ENCODE data around the gene TRAF3IP1. TPM values are rescaled to one million over a fixed set of nuclear protein-coding genes. Genes with fewer than 3 reads are reported as not detected.

Gene TRAF3IP1
- total and polyA plus RNA-seq, 2 of the 13 experiments (the other 11 are each of a cell fraction or from before 2014, with no cell fraction given), result 4.1 to 12.9 TPM

DNA sequence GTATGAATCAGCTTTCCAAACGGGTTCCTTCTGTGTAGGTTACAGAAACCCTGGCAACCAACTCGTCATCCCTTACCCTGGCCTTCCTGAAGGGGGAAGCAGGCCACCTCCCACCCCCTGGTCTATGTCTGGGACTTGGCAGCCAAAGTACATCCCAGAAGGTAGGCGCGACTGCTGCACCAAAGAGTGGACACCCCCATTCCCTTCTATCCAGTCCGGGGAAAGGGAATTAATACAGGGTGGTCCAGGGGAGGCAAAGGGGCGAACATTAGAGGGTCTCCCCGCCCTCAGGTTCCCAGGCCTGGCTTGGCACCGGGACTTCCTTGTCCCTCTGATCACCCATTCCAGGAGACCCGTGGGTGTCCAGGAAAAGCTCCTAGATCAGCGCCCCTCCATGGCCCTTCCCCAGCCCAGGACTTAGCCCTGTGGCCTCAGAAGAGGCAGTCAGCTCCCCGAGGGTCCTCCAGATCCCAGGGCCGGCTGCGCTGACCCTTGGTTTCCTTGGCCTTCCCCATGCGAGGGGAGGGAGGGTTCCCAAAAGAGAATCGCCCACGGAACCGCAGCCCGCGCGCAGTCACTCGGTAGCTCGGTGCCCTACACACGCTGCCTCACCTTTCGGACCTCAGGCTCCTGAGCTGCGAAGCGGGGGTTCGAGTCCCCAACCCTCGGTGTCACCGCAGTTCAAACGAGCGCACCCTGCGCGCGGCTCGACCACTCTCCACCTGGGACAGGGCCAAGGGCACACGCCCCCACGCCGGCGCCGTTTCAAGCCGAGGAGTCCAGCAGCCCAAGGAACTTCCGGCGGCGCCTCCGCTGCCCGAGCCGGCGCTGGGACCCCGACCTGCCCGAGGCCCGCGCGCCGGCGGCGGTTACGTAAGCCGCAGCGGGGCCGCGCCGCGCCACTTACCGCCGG, 32.3 kb upstream of the TRAF3IP1 start, which contains the start of gene PER2 (continued):
- TF ChIP-seq MXI1 (IDR thresholded peaks at IDR 0.05; ENCODE audit: borderline replicate concordance, low read depth, low read length) (peak; percentile 63; the same call in 1 of the 3 replicates), STAG1 (CRISPR knock-in tag; IDR thresholded peaks at IDR 0.05) (peak; percentile 34), SNAPC2 (CRISPR knock-in tag; IDR thresholded peaks at IDR 0.05) (no peak)

DNA sequence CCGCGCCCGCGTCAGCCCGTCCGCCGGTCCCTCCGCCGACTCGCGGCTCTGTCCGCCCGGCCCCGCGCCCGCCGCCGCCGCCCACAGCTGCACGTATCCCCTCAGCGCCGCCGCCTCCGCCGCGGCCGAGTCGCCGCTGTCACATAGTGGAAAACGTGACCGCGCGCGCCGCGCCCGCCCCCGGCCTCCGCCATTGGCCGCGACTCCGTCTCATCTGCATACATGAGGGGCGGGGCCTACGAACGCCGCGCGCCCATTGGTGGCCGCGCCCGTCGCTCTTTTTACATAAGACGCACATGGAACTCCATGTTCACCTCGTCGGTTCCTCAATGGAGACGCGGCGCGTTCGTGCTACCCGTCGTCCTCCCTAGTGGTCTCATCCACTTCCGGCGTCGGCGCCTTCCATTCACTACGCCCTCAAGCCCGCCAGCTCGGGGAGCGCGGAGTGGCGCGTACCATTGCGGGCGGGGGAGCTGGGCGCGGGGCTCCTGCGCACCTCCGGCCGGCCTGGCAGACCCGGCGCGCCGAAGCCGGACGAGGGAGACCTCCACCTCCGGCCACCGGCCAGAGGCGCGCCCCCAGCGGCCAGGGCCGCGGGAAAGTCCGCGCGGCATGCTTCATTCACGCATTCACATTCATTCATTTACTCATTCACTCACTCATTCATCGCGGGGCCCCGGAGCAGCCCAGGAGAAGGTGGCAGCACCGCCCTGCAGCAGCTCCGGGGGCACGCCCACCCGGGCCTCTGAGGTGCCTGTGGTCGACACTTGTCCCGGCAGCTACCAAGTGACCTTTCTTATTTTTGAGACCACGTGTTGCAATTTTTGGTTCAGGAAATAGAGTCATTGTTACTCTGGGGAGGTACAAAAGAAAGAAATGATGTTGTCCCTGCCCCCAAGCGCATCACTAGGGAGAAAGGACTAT, 31.4 kb upstream of the TRAF3IP1 start:
- peak; percentile 62 for FAIRE-seq
- Histone ChIP-seq H4K20me1 (ENCODE audit: insufficient read depth, low read length) (peaks cover 4% of the 10 kb centered on the region; the same call in 1 of the 2 replicates), H3K4me1 (ENCODE audit: insufficient read depth, low read length) (peaks cover 63% of the 10 kb centered on the region), H3K79me2 (ENCODE audit: insufficient read depth, low read length) (peaks cover 43% of the 10 kb centered on the region), H3K4me3 (replicated peaks in 1 of 3; ENCODE audit: insufficient read depth in 1 of 3, low read depth in 2 of 3, low read length in 3 of 3) (peak overlapping the region; percentile 75 to 99 (median 87)), H3K9ac (ENCODE audit: insufficient read depth, low read depth, low read length) (peak overlapping the region; percentile 99), H3K9me3 (ENCODE audit: low read length) (no peaks in the 10 kb centered on the region), H3K27ac (ENCODE audit: extremely low read length, insufficient read depth, low read length) (peak overlapping the region; percentile 99), H3K36me3 (replicated peaks in 1 of 2; ENCODE audit: control insufficient read depth in 1 of 2, insufficient read depth in 2 of 2, low read length in 2 of 2) (no peaks in the 10 kb centered on the region), H3K27me3 (ENCODE audit: control insufficient read depth in 1 of 2, insufficient read depth in 2 of 2, low read length in 2 of 2) (no peaks in the 10 kb centered on the region; a peak in 1 of 5 replicates), H2AFZ (ENCODE audit: low read length) (no peak overlapping the region), H3K4me2 (ENCODE audit: low read depth, low read length) (peak overlapping the region; percentile 96)
- in situ Hi-C loops (cut with HindIII; ENCODE audit: extremely low pct_ligation_motif_present, low pct_unique_long_range_greater_than_20kb) (no loop called here), intact Hi-C loops (cut with micrococcal nuclease; ENCODE audit: unreplicated experiment) (loop anchor here (5.0 kb wide), 2 partner anchors 33 to 227 kb away; partner anchors contain the start of genes SCLY and TRAF3IP1)
- POLR2A ChIA-PET, result interaction anchor here (0.8 to 7.3 kb wide), 10 partner anchors 9 to 86 kb away, joined by 3 to 44 read pairs (median 6); partner anchors contain the start of genes HES6 and ILKAP
- BruUV-seq (replicated peaks), result TSS peak; percentile 75
- peak; percentile 77 for ATAC-seq
- DNase-seq (ENCODE audit: low spot score), result peak; percentile 99
- 1% methylated on average over 44 of the region's 108 CpGs for WGBS (ENCODE audit: low lambda C conversion rate)
- CTCF ChIA-PET (ENCODE audit: low intra/inter-chr PET ratio, low total read pairs), result interaction anchor here (1.1 to 1.5 kb wide), 2 partner anchors 16 to 25 kb away, joined by 3 to 4 read pairs; no protein-coding TSS in a partner anchor
- TF ChIP-seq SAFB2 (CRISPR knock-in tag; IDR thresholded peaks at IDR 0.05; ENCODE audit: borderline replicate concordance, low read depth) (peak; percentile 91), MAFK (conservative IDR thresholded peaks at IDR 0.05 in 1 of 2, IDR thresholded peaks at IDR 0.05 in 1 of 2; ENCODE audit: low read length in 2 of 2) (no peak), ZNF543 (CRISPR knock-in tag; IDR thresholded peaks at IDR 0.05) (no peak), DMAP1 (CRISPR knock-in tag; IDR thresholded peaks at IDR 0.05) (peak; percentile 96), ZNF33B (CRISPR knock-in tag; IDR thresholded peaks at IDR 0.05) (no peak), FOXA3 (CRISPR knock-in tag; IDR thresholded peaks at IDR 0.05) (peak; percentile 77), ZNF556 (CRISPR knock-in tag; IDR thresholded peaks at IDR 0.05; ENCODE audit: borderline replicate concordance) (no peak), ZNF605 (CRISPR knock-in tag; IDR thresholded peaks at IDR 0.05) (peak; percentile 66; the same call in 1 of the 2 replicates), ZNF7 (CRISPR knock-in tag; IDR thresholded peaks at IDR 0.05) (no peak), FIP1L1 (IDR thresholded peaks at IDR 0.05; ENCODE audit: borderline replicate concordance, insufficient read depth, low read depth, low read length) (0 out of 2 replicates have a peak, but pooled peaks have one; percentile 68), ZNF296 (CRISPR knock-in tag; conservative IDR thresholded peaks at IDR 0.05) (no peak), NBN (conservative IDR thresholded peaks at IDR 0.05) (no peak), ZNF256 (CRISPR knock-in tag; conservative IDR thresholded peaks at IDR 0.05) (no peak)
- TF ChIP-seq, protein P1, sequence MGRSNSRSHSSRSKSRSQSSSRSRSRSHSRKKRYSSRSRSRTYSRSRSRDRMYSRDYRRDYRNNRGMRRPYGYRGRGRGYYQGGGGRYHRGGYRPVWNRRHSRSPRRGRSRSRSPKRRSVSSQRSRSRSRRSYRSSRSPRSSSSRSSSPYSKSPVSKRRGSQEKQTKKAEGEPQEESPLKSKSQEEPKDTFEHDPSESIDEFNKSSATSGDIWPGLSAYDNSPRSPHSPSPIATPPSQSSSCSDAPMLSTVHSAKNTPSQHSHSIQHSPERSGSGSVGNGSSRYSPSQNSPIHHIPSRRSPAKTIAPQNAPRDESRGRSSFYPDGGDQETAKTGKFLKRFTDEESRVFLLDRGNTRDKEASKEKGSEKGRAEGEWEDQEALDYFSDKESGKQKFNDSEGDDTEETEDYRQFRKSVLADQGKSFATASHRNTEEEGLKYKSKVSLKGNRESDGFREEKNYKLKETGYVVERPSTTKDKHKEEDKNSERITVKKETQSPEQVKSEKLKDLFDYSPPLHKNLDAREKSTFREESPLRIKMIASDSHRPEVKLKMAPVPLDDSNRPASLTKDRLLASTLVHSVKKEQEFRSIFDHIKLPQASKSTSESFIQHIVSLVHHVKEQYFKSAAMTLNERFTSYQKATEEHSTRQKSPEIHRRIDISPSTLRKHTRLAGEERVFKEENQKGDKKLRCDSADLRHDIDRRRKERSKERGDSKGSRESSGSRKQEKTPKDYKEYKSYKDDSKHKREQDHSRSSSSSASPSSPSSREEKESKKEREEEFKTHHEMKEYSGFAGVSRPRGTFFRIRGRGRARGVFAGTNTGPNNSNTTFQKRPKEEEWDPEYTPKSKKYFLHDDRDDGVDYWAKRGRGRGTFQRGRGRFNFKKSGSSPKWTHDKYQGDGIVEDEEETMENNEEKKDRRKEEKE (IDR thresholded peaks at IDR 0.05), result no peak
- TF ChIP-seq, protein P2, sequence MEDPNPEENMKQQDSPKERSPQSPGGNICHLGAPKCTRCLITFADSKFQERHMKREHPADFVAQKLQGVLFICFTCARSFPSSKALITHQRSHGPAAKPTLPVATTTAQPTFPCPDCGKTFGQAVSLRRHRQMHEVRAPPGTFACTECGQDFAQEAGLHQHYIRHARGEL (CRISPR knock-in tag; IDR thresholded peaks at IDR 0.05), result no peak
